ENCODE results near the gene CALB2. TPM values are rescaled to one million over a fixed set of nuclear protein-coding genes. Genes with fewer than 3 reads are reported as not detected.

Gene CALB2
- total RNA-seq, 1 experiment from 2014 or later = 0.85 TPM

GRCh38 chr16:71339236-71340171, 19.0 kb upstream of the CALB2 start:
- no peak for DNase-seq
- Histone ChIP-seq H3K23me2 (ENCODE audit: insufficient read length, low read depth, low read length, poor library complexity, severe bottlenecking) (no peaks in the 10 kb centered on the region), H2AK5ac (ENCODE audit: insufficient read length, low read length) (no peak overlapping the region), H3K14ac (ENCODE audit: insufficient read depth, low read length) (no peak overlapping the region), H4K91ac (ENCODE audit: insufficient read length, low read depth, low read length) (no peak overlapping the region), H3K9ac (ENCODE audit: extremely low read depth, insufficient read length, low read length) (no peak overlapping the region), H2BK20ac (ENCODE audit: low read depth, low read length, poor library complexity, severe bottlenecking) (no peak overlapping the region), H3K27ac (ENCODE audit: insufficient read length, low read depth, low read length) (no peak overlapping the region), H4K8ac (replicated peaks; ENCODE audit: insufficient read length, low read depth, low read length) (no peak overlapping the region), H2BK15ac (ENCODE audit: low read depth, low read length) (no peak overlapping the region), H3T11ph (ENCODE audit: low read length) (no peak overlapping the region), H3K18ac (ENCODE audit: insufficient read length, low read depth, low read length) (no peak overlapping the region), H2BK120ac (ENCODE audit: low read depth, low read length, poor library complexity, severe bottlenecking) (no peak overlapping the region), H2BK5ac (ENCODE audit: insufficient read length, low read length) (no peak overlapping the region), H4K20me1 (ENCODE audit: control insufficient read depth, insufficient read depth, insufficient read length) (no peaks in the 10 kb centered on the region), H3K79me2 (ENCODE audit: insufficient read depth, low read length) (no peaks in the 10 kb centered on the region), H3K9me3 (ENCODE audit: control insufficient read depth, low read depth, low read length) (no peaks in the 10 kb centered on the region), H3K79me1 (ENCODE audit: insufficient read depth, low read depth, low read length, poor library complexity, severe bottlenecking) (no peaks in the 10 kb centered on the region), H2AFZ (ENCODE audit: low read length) (no peak overlapping the region), H3K4me1 (ENCODE audit: insufficient read depth, low read length) (no peaks in the 10 kb centered on the region), H2BK12ac (ENCODE audit: insufficient read length, low read depth, low read length) (no peak overlapping the region), H3K4me2 (ENCODE audit: insufficient read depth, insufficient read length, low read length) (no peak overlapping the region), H3K23ac (ENCODE audit: insufficient read length, low read depth, low read length) (no peak overlapping the region), H3K4ac (ENCODE audit: low read depth, low read length) (no peak overlapping the region), H3K56ac (ENCODE audit: insufficient read length, low read depth, low read length) (no peak overlapping the region), H3K27me3 (ENCODE audit: insufficient read depth, low read length) (no peaks in the 10 kb centered on the region), H4K5ac (ENCODE audit: insufficient read length, low read depth, low read length) (no peak overlapping the region)
- peaks cover 6% of the 10 kb centered on the region for H3K27me3 Mint-ChIP-seq (ENCODE audit: low read depth)
- no peak overlapping the region for H3K27ac Mint-ChIP-seq
- no peak overlapping the region for H3K4me3 Mint-ChIP-seq
- TF ChIP-seq, protein P1, sequence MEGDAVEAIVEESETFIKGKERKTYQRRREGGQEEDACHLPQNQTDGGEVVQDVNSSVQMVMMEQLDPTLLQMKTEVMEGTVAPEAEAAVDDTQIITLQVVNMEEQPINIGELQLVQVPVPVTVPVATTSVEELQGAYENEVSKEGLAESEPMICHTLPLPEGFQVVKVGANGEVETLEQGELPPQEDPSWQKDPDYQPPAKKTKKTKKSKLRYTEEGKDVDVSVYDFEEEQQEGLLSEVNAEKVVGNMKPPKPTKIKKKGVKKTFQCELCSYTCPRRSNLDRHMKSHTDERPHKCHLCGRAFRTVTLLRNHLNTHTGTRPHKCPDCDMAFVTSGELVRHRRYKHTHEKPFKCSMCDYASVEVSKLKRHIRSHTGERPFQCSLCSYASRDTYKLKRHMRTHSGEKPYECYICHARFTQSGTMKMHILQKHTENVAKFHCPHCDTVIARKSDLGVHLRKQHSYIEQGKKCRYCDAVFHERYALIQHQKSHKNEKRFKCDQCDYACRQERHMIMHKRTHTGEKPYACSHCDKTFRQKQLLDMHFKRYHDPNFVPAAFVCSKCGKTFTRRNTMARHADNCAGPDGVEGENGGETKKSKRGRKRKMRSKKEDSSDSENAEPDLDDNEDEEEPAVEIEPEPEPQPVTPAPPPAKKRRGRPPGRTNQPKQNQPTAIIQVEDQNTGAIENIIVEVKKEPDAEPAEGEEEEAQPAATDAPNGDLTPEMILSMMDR (conservative IDR thresholded peaks at IDR 0.05) = no peak
- H3K9me3 Mint-ChIP-seq = peaks cover 2 to 3% of the 10 kb centered on the region in 2 experiments; a peak in 3 of 5 replicates
- WGBS (ENCODE audit: extremely low coverage, insufficient read length, low lambda C conversion rate) = no CpG with 5 or more reads among the region's 19 CpGs
- H3K36me3 Mint-ChIP-seq (ENCODE audit: insufficient read depth in 1 of 3, low read depth in 3 of 3) = peaks cover 0 to 4% (median 0%) of the 10 kb centered on the region in 3 experiments; a peak in 1 of 7 replicates
- H3K4me1 Mint-ChIP-seq = peaks cover 3% of the 10 kb centered on the region in 2 experiments
